ENCODE results near the gene APOL2.
"Not testable (repeated sequence)": the region's sequence is repeated elsewhere in the genome, so short reads cannot be mapped to it uniquely, and the experiment has no call there.

The APOL2 gene

GRCh38 chr22:36238373-36239149, 766 bp downstream of the APOL2 start:
- DNase-seq: peak; percentile 31

DNA sequence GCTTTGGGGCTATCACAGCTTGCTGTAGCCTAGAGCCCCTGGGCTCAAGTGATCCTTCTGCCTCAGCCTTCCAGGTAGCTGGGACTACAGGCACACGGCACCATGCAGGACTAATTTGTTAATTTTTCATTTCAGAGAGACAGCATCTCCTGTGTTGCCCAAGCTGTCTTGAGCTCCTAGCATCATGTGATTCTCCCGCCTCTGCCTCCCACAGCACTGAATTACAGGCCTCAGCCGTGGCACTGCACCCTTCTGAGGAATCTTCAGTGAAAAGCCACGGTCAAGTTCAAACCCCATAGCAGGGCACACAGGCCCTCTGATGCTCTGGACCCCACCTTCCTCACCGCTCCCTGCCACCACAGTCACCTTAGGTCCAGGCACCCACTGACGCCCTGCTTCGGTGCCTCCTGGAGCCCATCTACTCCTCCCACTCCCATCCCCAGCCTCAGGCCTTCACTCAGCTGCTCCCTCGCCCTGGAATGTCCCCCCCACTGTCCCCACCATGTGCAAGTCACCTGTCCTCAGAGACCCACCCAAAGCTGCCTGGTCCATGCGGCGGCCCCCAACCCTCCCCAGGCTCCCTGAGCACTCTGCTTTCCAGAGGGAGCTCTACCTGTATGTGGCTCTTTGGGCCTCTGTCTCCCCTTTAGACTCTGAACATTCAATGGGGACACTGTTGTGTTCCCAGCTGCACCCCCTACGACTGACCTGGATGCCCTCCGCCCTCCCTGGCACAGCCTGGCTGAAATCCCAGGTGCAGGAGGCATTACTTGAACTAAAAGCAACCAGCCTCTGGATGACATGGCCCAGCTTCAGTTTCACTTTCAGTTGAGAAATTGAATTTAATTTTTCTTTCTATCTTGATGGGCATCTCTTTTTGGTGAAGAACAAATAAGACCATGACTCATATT, 1.6 kb downstream of the APOL2 start:
- no peak for DNase-seq

- DNase-seq: no peak
Observed at GRCh38 chr22:36236388-36237319, 2.7 kb downstream of the APOL2 start.

- no peak for DNase-seq
Observed at GRCh38 chr22:36235585-36235984, 3.7 kb downstream of the APOL2 start.

- no peak for DNase-seq
Observed at GRCh38 chr22:36234919-36235318, 4.4 kb downstream of the APOL2 start.

GRCh38 chr22:36234213-36234612, 5.1 kb downstream of the APOL2 start:
- DNase-seq: no peak

DNA sequence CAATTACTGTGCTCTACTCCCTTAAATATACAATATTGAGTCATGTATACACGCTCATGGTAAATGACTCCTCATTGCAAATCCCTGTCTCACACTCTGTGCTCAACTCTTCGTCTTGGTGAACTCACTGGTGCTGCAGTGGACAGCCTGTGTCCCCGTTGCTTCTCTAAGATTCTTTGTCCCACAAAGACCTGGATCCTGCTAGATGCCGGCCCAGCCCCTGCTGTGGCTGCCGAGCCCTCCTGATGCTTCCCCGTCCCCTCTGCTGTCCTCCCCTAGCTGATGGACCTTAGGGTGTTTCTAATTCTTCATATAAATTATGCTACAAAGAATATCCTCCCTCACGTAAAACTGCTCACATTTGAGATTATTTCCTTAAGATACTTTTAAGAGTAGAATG, 5.5 kb downstream of the APOL2 start:
- DNase-seq: no peak

GRCh38 chr22:36232715-36233401, 6.5 kb downstream of the APOL2 start:
- DNase-seq: no peak

DNA sequence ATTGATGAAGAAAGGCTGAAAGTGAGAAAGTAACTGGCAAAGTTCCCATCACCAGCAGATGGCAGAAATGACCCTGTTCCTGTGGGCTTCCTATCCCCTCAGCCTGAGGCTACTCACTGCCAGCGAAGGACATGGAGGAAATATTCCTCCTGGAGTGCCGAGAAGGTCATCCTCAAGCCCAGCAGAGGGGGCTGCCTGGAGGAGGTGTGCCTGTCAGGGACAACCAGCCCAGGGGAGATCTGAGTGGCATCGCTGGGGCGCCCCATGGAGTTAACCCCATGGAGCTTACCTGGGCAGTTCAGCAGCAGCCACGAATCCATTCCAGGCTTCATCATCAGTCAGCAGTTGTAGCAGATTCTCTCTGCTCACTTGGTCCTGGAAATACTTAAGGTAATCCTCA, 8.3 kb downstream of the APOL2 start:
- not testable (repeated sequence) for DNase-seq

GRCh38 chr22:36229649-36230048, 9.7 kb downstream of the APOL2 start:
- DNase-seq: not testable (repeated sequence)

GRCh38 chr22:36228944-36229343, 10.4 kb downstream of the APOL2 start:
- no peak for DNase-seq

DNA sequence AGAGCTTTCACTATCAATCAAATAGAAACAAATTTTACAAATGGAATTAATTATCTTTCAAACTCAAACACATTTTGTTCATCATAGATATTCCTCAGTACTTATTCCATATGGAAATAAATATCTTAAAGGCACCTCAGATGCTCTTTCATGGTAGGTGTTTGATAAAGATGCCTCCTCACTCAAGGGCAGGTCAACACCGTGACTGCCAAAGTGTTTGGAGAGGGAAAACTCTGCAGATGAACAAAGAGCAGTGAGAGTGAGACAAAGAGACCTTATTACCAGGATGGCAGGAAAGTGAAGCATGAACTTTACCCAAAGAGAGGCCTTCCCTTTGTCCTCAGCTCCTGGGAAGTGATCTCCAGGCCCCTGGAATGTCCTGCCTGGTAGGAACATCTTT, 11.0 kb downstream of the APOL2 start:
- not testable (repeated sequence) for DNase-seq

DNA sequence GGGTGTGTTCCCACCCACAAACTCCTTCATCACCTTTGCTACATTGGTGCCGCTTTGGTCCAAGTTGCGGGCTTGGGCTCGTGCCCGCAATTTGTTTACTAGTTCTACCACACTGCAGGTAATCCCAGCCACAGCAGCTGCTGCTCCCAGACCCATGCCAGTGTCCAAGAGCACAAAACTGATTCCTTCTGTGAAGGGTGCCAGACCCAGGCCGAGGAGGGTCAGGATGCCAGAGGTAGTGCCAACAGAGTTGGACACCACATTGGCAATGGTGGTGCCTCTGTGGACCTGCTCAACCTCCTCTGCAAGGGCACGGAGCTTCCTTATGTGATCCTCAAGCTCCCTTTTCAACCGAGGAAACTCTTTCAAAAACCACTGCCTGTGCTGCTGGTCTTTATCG, 11.5 kb downstream of the APOL2 start:
- DNase-seq: no peak

- DNase-seq: no peak
Observed at GRCh38 chr22:36227396-36227795, 11.9 kb downstream of the APOL2 start.

DNA sequence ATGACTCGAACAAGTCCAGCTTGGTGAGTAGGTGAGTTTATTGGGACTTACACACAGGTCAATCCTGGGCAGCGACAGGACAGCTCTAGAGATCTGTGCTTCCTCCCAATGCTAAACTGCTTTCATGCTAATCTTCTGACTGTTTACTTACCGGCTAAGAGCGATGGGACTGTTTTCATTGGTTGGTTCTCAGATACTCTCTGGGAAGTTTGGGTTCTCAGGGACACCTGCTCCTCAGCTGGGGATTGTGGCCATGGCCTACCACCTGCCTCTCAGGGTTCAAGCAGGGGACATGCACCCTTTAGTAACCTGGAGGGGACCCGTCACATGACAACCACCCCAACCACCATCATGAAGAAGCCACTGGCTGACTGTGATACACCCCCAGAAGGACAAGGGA, 13.1 kb downstream of the APOL2 start:
- DNase-seq: no peak

DNA sequence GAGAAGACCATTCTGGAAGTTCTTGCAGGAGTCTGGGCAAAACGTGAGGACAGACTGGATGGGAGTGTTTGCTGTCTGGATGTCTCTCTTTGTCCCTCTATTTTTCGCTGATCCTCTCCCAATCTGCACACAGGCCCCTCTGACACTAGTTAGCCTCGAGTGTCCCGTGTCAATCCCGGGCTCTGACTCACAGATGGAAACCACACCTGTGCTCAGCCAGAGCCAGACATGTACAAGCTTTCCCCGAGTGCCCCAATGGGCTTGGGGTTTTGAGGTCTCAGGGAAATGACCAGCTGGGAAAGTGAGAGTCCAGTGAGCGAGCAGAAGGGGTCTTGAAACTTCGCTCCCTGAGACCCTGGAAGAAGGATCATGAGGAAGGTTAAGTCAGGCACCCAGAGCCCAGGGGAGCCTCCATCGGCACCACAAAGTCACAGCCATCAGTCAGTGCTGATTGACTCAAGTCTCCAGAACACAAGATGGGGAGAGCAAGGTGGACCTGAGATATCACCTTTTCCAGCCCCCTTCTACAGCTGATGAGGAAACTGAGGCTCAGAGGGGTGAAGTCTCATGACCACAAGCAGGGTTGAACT, 13.9 kb downstream of the APOL2 start:
- DNase-seq: no peak

- DNase-seq: no peak
Observed at GRCh38 chr22:36224245-36224644, 15.1 kb downstream of the APOL2 start.

- no peak for DNase-seq
Observed at GRCh38 chr22:36223504-36223903, 15.8 kb downstream of the APOL2 start.

DNA sequence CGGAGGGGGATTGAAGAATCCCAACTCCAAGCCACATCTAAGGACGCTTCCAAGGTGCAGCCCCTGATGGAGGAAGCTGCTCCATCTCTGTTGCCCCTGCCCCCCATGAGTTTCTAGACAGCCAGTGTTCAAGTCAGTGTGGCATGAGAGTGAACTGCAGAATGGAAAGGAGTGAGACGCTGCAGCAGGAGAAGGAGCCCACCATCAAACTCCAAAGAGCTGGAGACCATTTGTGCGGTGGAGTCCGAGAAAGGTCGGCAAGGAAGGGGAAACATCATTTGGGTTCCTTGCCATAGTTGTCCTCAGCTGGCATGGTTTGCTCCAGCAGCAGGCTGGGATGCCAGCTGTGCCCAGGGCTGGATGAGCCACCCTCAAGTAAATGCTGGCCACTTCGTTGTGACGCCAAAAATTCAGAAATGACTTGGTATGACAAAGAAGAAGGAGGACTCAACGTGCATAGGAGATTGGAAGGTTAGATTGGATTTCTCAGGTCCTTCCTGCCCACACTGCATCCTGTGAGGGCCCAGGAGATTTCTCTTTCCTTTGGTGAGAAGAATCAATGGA, 16.4 kb downstream of the APOL2 start:
- no peak for DNase-seq

GRCh38 chr22:36221799-36222751, 17.3 kb downstream of the APOL2 start:
- DNase-seq: peak; percentile 14
